Measurements from ENCODE around the gene ROS1. TPM values are rescaled to one million over a fixed set of nuclear protein-coding genes. Genes with fewer than 3 reads are reported as not detected.

Gene ROS1
- total RNA-seq, 2 experiments from 2014 or later = not detected

DNA sequence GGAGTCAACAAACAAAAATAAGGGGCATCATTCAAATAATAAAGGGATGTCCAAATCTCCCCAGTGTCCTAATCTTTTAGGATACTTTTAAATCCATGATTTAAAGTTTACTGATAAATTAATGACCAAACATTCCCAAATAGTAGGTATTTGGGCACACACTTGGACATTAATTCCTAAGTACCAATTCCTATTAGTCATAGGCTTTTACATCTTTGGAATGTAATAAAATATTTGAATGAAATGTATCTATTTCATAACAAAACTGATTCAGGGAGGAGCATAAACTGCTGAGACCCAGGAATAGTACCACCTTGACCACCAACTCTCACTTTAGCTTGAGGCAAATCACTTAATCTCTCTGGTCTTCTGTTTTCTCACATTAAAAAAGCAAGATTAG lies 116.1 kb downstream of the ROS1 start:
- H3K9me3 Mint-ChIP-seq = no peaks in the 10 kb centered on the region
- DNase-seq = no peak
- H3K36me3 Mint-ChIP-seq (ENCODE audit: low read depth) = no peaks in the 10 kb centered on the region
- no peak overlapping the region for H3K4me3 Mint-ChIP-seq
- ChIA-PET POLR2A (no interaction called here), CTCF (no interaction called here)
- H3K4me1 Mint-ChIP-seq = no peaks in the 10 kb centered on the region
- no peaks in the 10 kb centered on the region for H3K27me3 Mint-ChIP-seq
- H3K27ac Mint-ChIP-seq = no peak overlapping the region

DNA sequence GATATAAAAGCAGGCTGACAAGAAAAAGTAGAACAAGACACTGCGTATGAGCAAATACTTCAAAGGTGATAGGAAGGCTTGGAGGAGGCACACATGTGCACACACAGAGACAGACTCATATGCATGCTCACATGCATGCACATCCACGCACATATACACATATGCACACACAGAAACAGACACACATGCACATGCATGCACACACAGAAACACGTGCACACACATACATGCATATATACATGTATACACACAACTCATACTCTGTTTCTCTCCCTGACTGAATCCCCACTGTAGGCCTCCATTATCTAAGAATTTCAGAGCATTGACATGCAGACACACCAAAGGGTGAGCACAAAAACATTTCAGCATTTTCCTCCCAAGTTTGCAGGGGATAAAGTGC lies 116.7 kb downstream of the ROS1 start:
- Mint-ChIP-seq H3K4me1 (no peaks in the 10 kb centered on the region), H3K36me3 (ENCODE audit: low read depth) (no peaks in the 10 kb centered on the region), H3K9me3 (no peaks in the 10 kb centered on the region), H3K27ac (no peak overlapping the region), H3K27me3 (no peaks in the 10 kb centered on the region), H3K4me3 (no peak overlapping the region)
- DNase-seq = no peak
- POLR2A ChIA-PET = no interaction called here
- CTCF ChIA-PET = no interaction called here

DNA sequence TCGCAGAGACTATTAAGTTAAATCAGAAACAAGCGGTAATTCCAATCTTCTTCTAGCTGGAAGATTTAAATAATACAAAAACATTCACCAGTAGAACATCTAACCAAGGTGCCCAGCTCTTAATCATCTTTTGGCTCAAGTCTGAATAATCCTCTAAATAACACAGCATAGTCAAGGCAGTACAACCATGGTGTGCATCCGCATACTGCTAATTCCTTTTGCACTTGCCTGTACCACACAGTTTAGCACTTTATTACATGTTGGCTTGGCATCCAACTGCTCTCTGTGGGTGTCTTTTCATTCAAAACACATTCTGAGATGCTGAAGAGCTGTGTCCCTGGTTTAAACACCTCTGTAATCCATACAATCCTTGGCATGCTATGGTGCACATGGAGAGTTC lies 118.1 kb downstream of the ROS1 start:
- ChIA-PET CTCF (no interaction called here), POLR2A (no interaction called here)
- H3K9me3 Mint-ChIP-seq = no peaks in the 10 kb centered on the region
- no peak for DNase-seq
- no peaks in the 10 kb centered on the region for H3K36me3 Mint-ChIP-seq (ENCODE audit: low read depth)
- H3K27ac Mint-ChIP-seq = no peak overlapping the region
- H3K4me1 Mint-ChIP-seq = no peaks in the 10 kb centered on the region
- no peaks in the 10 kb centered on the region for H3K27me3 Mint-ChIP-seq
- H3K4me3 Mint-ChIP-seq = no peak overlapping the region

DNA sequence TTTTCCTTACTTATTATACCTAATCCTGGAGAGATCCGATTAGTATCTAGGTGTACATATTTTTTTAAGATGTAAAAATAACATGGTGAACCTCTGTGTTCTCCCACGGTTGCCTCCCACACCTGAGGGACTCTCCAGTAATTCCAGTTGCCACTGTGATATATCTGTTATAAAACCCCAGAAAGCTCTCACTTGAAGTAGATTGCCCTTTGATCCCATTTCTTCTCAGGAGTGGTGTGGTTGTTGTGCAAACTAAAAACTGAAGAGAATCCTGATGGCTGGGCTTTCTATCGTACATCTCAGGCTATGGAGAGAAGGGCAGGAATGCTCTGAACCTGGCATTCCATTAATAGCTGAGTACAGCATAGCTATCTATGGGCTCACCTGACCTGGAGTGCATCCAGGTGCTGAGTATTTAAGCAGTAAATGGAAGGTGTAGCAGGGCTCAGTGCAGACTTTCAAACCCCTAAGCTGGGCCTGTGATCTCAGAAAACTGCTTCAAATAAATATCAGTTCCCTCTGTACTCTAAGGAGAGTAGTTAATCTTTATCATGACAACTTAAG lies 119.4 kb downstream of the ROS1 start:
- Mint-ChIP-seq H3K27me3 (no peaks in the 10 kb centered on the region), H3K27ac (no peak overlapping the region), H3K4me1 (no peaks in the 10 kb centered on the region), H3K36me3 (ENCODE audit: low read depth) (no peaks in the 10 kb centered on the region), H3K4me3 (no peak overlapping the region), H3K9me3 (no peaks in the 10 kb centered on the region)
- DNase-seq = no peak
- CTCF ChIA-PET = no interaction called here
- POLR2A ChIA-PET = no interaction called here

DNA sequence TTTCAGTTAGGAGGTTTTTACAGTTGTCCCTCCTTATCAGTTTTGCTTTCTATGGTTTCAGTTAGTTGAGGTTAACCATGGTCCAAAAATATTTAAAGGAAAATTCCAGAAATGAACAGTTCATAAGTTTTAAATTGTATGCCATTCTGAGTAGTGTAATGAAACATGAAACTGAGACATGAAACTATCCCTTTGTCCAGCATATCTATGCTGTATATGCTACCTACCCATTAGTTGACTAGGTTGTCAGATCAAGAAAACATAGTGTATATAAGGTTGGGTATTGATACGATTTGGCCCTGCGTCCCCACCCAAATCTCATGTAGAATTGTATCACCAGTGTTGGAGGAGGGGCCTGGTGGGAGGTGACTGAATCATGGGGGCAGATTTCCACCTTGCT lies 121.3 kb downstream of the ROS1 start:
- H3K36me3 Mint-ChIP-seq (ENCODE audit: low read depth) = no peaks in the 10 kb centered on the region
- DNase-seq = no peak
- POLR2A ChIA-PET = no interaction called here
- no peaks in the 10 kb centered on the region for H3K9me3 Mint-ChIP-seq
- H3K27ac Mint-ChIP-seq = no peak overlapping the region
- H3K4me3 Mint-ChIP-seq = no peak overlapping the region
- no peaks in the 10 kb centered on the region for H3K4me1 Mint-ChIP-seq
- no peaks in the 10 kb centered on the region for H3K27me3 Mint-ChIP-seq
- CTCF ChIA-PET = no interaction called here

GRCh38 chr6:117303323-117303722 lies 122.4 kb downstream of the ROS1 start:
- no peak overlapping the region for H3K4me3 Mint-ChIP-seq
- H3K36me3 Mint-ChIP-seq (ENCODE audit: low read depth) = no peaks in the 10 kb centered on the region
- no peaks in the 10 kb centered on the region for H3K27me3 Mint-ChIP-seq
- DNase-seq = no peak
- CTCF ChIA-PET = interaction anchor here (0.8 kb wide), 1 partner anchor 12 kb away, joined by 3 read pairs; no protein-coding TSS in a partner anchor
- POLR2A ChIA-PET = no interaction called here
- no peak overlapping the region for H3K27ac Mint-ChIP-seq
- no peaks in the 10 kb centered on the region for H3K4me1 Mint-ChIP-seq
- no peaks in the 10 kb centered on the region for H3K9me3 Mint-ChIP-seq

GRCh38 chr6:117298941-117299340 lies 126.8 kb downstream of the ROS1 start:
- Mint-ChIP-seq H3K9me3 (no peaks in the 10 kb centered on the region), H3K4me3 (no peak overlapping the region), H3K4me1 (no peaks in the 10 kb centered on the region), H3K27me3 (no peaks in the 10 kb centered on the region), H3K27ac (no peak overlapping the region), H3K36me3 (ENCODE audit: low read depth) (no peaks in the 10 kb centered on the region)
- POLR2A ChIA-PET = no interaction called here
- no peak for DNase-seq
- CTCF ChIA-PET = no interaction called here

- H3K27ac Mint-ChIP-seq = no peak overlapping the region
- POLR2A ChIA-PET = no interaction called here
- H3K36me3 Mint-ChIP-seq (ENCODE audit: low read depth) = no peaks in the 10 kb centered on the region
- H3K4me1 Mint-ChIP-seq = no peaks in the 10 kb centered on the region
- no peaks in the 10 kb centered on the region for H3K9me3 Mint-ChIP-seq
- CTCF ChIA-PET = no interaction called here
- no peak overlapping the region for H3K4me3 Mint-ChIP-seq
- DNase-seq = no peak
- peaks cover 8% of the 10 kb centered on the region for H3K27me3 Mint-ChIP-seq
These were observed 135.4 kb downstream of the ROS1 start for GRCh38 chr6:117290173-117290846.

DNA sequence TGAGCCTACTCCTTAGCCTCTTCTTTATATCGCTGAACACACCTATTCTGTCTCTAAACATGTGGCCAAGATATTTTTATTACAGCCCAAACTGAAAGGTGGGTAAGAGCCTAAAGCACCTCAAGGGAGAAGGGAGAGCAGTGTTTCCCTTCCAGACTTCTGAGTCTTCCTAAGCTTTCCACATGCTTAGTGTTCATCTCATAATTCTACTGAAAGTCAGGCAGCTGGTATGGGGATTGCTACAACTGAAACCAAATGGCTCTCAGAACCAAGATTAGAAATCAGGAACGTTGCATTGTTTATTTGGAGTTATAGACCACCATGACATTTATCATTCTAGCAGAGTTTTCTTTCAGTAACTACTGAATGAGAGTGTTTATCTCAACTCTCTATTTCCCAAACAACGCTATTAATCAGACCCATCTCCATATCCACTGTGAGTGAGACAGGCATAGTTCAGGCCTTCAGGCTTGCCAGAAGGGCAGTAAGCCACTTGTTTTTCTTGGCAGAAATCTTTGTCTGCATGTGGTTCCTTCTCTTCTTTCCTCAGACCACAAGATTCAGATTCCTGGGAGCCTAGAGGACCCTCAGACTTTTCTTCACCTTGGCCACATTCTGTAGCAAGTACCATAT lies 137.5 kb downstream of the ROS1 start:
- H3K4me1 Mint-ChIP-seq = no peaks in the 10 kb centered on the region
- ChIA-PET CTCF (interaction anchor here (0.6 kb wide), 1 partner anchor 56 kb away, joined by 5 read pairs; no protein-coding TSS in a partner anchor), POLR2A (no interaction called here)

GRCh38 chr6:117280922-117281321 lies 144.8 kb downstream of the ROS1 start:
- no peaks in the 10 kb centered on the region for H3K4me1 Mint-ChIP-seq
- ChIA-PET POLR2A (no interaction called here), CTCF (no interaction called here)
- no peaks in the 10 kb centered on the region for H3K9me3 Mint-ChIP-seq
- H3K4me3 Mint-ChIP-seq = no peak overlapping the region
- peaks cover 12% of the 10 kb centered on the region for H3K27me3 Mint-ChIP-seq
- no peak for DNase-seq
- H3K27ac Mint-ChIP-seq = no peak overlapping the region
- no peaks in the 10 kb centered on the region for H3K36me3 Mint-ChIP-seq (ENCODE audit: low read depth)

More for the DNA sequence above, 137.5 kb downstream of the ROS1 start:
- DNase-seq = no peak
- H3K27ac Mint-ChIP-seq = no peak overlapping the region
- H3K27me3 Mint-ChIP-seq = peaks cover 6% of the 10 kb centered on the region
- H3K9me3 Mint-ChIP-seq = no peaks in the 10 kb centered on the region
- no peaks in the 10 kb centered on the region for H3K36me3 Mint-ChIP-seq (ENCODE audit: low read depth)
- H3K4me3 Mint-ChIP-seq = no peak overlapping the region

DNA sequence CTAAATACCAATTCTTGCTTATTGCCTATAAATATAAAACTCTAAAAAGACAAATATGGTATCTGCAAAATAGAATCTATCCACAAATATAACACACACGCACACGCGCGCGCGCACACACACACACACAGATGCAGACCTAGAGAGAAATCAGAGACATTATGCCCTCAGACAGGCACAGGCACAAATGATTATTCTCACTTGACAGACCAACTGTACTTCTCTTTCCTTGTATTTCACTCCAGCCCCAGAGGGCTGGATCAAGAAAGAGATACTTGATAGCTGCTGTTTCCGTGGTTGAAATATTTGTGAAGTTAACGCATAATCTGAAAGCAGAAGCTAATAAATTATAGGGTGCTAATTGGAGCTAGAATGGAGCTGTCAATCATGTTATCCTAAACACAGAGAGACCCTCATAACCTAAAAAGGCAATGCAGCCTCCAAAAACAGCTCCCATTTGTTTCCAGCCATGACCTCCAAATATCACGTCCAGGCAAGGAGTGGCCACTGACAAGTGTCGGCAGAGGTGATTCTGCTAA lies 148.9 kb downstream of the ROS1 start:
- no peak overlapping the region for H3K27ac Mint-ChIP-seq
- H3K4me1 Mint-ChIP-seq = no peaks in the 10 kb centered on the region
- H3K27me3 Mint-ChIP-seq = peaks cover 47% of the 10 kb centered on the region
- POLR2A ChIA-PET = no interaction called here
- no peaks in the 10 kb centered on the region for H3K36me3 Mint-ChIP-seq (ENCODE audit: low read depth)
- no peak for DNase-seq
- CTCF ChIA-PET = no interaction called here
- no peaks in the 10 kb centered on the region for H3K9me3 Mint-ChIP-seq
- H3K4me3 Mint-ChIP-seq = no peak overlapping the region

- Mint-ChIP-seq H3K9me3 (no peaks in the 10 kb centered on the region), H3K27ac (no peak overlapping the region), H3K36me3 (ENCODE audit: low read depth) (no peaks in the 10 kb centered on the region), H3K4me1 (no peaks in the 10 kb centered on the region), H3K27me3 (peaks cover 53% of the 10 kb centered on the region), H3K4me3 (no peak overlapping the region)
- POLR2A ChIA-PET = no interaction called here
- CTCF ChIA-PET = no interaction called here
- DNase-seq = no peak
These were observed 150.0 kb downstream of the ROS1 start for GRCh38 chr6:117275711-117276110.

- Mint-ChIP-seq H3K27me3 (peaks cover 56% of the 10 kb centered on the region), H3K4me3 (no peak overlapping the region), H3K9me3 (no peaks in the 10 kb centered on the region), H3K4me1 (no peaks in the 10 kb centered on the region), H3K36me3 (ENCODE audit: low read depth) (no peaks in the 10 kb centered on the region), H3K27ac (no peak overlapping the region)
- ChIA-PET CTCF (no interaction called here), POLR2A (no interaction called here)
- no peak for DNase-seq
These were observed 150.5 kb downstream of the ROS1 start for GRCh38 chr6:117275205-117275604.

- H3K4me3 Mint-ChIP-seq = no peak overlapping the region
- no peak for DNase-seq
- no peak overlapping the region for H3K27ac Mint-ChIP-seq
- ChIA-PET POLR2A (no interaction called here), CTCF (no interaction called here)
- H3K9me3 Mint-ChIP-seq = peaks cover 3% of the 10 kb centered on the region
- H3K36me3 Mint-ChIP-seq (ENCODE audit: low read depth) = no peaks in the 10 kb centered on the region
- peaks cover 73% of the 10 kb centered on the region for H3K27me3 Mint-ChIP-seq
- peaks cover 4% of the 10 kb centered on the region for H3K4me1 Mint-ChIP-seq
These were observed 152.9 kb downstream of the ROS1 start for GRCh38 chr6:117272891-117273290.
